NCI-H345 treated with DMSO at 0.1 percent for 48 hours (cell line): ENCODE data around the gene RBM47.
"Not testable (repeated sequence)": the region's sequence is repeated elsewhere in the genome, so short reads cannot be mapped to it uniquely, and the experiment has no call there.

ENCODE experiments used
- DNase-seq: peaks from one replicate; lab custom pipeline; 2025; ENCODE audit not compliant: unreplicated experiment; lab: John Stamatoyannopoulos, UW

RBM47 gene

GRCh38 chr4:40564815-40565483, 64.7 kb downstream of the RBM47 start:
- DNase-seq: no peak

- DNase-seq: no peak
These were observed 65.7 kb downstream of the RBM47 start for GRCh38 chr4:40564004-40564403.

- DNase-seq: no peak
These were observed 66.3 kb downstream of the RBM47 start for GRCh38 chr4:40563401-40563800.

- DNase-seq: no peak
These were observed 67.0 kb downstream of the RBM47 start for GRCh38 chr4:40562681-40563080.

GRCh38 chr4:40562208-40562607, 67.5 kb downstream of the RBM47 start:
- DNase-seq: no peak

- not testable (repeated sequence) for DNase-seq
These were observed 68.0 kb downstream of the RBM47 start for GRCh38 chr4:40561543-40562177.

GRCh38 chr4:40559585-40560465, 69.8 kb downstream of the RBM47 start:
- DNase-seq: no peak

GRCh38 chr4:40557736-40558135, 71.9 kb downstream of the RBM47 start:
- no peak for DNase-seq

- DNase-seq: no peak
These were observed 74.3 kb downstream of the RBM47 start for GRCh38 chr4:40555176-40555900.

GRCh38 chr4:40554641-40555040, 75.0 kb downstream of the RBM47 start:
- DNase-seq: not testable (repeated sequence)

- DNase-seq: no peak
These were observed 75.7 kb downstream of the RBM47 start for GRCh38 chr4:40553995-40554394.

- DNase-seq: no peak
These were observed 77.1 kb downstream of the RBM47 start for GRCh38 chr4:40552536-40552935.

- not testable (repeated sequence) for DNase-seq
These were observed 78.0 kb downstream of the RBM47 start for GRCh38 chr4:40551568-40552136.

GRCh38 chr4:40550948-40551462, 78.7 kb downstream of the RBM47 start:
- DNase-seq: no peak

GRCh38 chr4:40550196-40550595, 79.5 kb downstream of the RBM47 start:
- no peak for DNase-seq

- no peak for DNase-seq
These were observed 81.4 kb downstream of the RBM47 start for GRCh38 chr4:40548256-40548655.

GRCh38 chr4:40547789-40548132, 81.9 kb downstream of the RBM47 start:
- DNase-seq: no peak

GRCh38 chr4:40546969-40547788, 82.5 kb downstream of the RBM47 start:
- DNase-seq: no peak

GRCh38 chr4:40546506-40546905, 83.2 kb downstream of the RBM47 start:
- no peak for DNase-seq

GRCh38 chr4:40545487-40545886, 84.2 kb downstream of the RBM47 start:
- DNase-seq: not testable (repeated sequence)
